Mesothelial cell of epicardium (in vitro differentiated cells): ENCODE data around the gene TRAPPC4. TPM values are rescaled to one million over a fixed set of nuclear protein-coding genes. Genes with fewer than 3 reads are reported as not detected.

Experiments
- DNase-seq, 2 experiments: peaks; one replicate each; pipeline ENCODE4 v3.0.0; 2021; ENCODE audit warnings: low spot score in 2 of 2; ENCODE audit not compliant: unreplicated experiment in 2 of 2
- H3K27ac Mint-ChIP-seq: 2 replicates; pipeline ENCODE4 v1.8.0; 2021; ENCODE audit warnings: mixed read lengths
- H3K27me3 Mint-ChIP-seq: 2 replicates; pipeline ENCODE4 v1.8.0; 2021; ENCODE audit warnings: low read depth, mixed read lengths
- H3K36me3 Mint-ChIP-seq: 2 replicates; pipeline ENCODE4 v1.8.0; 2021; ENCODE audit warnings: mixed read lengths
- H3K4me1 Mint-ChIP-seq: 2 replicates; pipeline ENCODE4 v1.8.0; 2021; ENCODE audit warnings: mixed read lengths
- H3K4me3 Mint-ChIP-seq: 2 replicates; pipeline ENCODE4 v1.8.0; 2021; ENCODE audit warnings: mild to moderate bottlenecking, moderate library complexity, mixed read lengths
- H3K9me3 Mint-ChIP-seq: 2 replicates; pipeline ENCODE4 v1.8.0; 2021; ENCODE audit warnings: mixed read lengths
- CTCF ChIP-seq: fragments of 200-600 bp; sonication (generic); IDR thresholded peaks from one replicate; pipeline ENCODE4 v1.5.0; 2021; ENCODE audit warnings: antibody characterized with exemption; ENCODE audit not compliant: unreplicated experiment
- total RNA-seq: library from RNA; stranded (reverse); gene quantifications from 3 replicates; pipeline ENCODE4 v1.2.1, GENCODE V29; 2021

TRAPPC4 gene
- total RNA-seq, 1 donor from 2014 or later: 53.9 TPM

- H3K4me1 Mint-ChIP-seq: no peaks in the 10 kb centered on the region
- no peak for TF ChIP-seq CTCF
- DNase-seq: no peak
- no peak overlapping the region for H3K4me3 Mint-ChIP-seq
- H3K27ac Mint-ChIP-seq: no peak overlapping the region
- H3K9me3 Mint-ChIP-seq: no peaks in the 10 kb centered on the region
- H3K36me3 Mint-ChIP-seq: peaks cover 19% of the 10 kb centered on the region
- no peaks in the 10 kb centered on the region for H3K27me3 Mint-ChIP-seq
These were observed 11.9 kb upstream of the TRAPPC4 start for GRCh38 chr11:119006656-119007055.

GRCh38 chr11:119011476-119012053 lies 7.0 kb upstream of the TRAPPC4 start:
- Mint-ChIP-seq H3K27ac (no peak overlapping the region), H3K36me3 (peaks cover 38% of the 10 kb centered on the region), H3K4me1 (no peaks in the 10 kb centered on the region), H3K27me3 (no peaks in the 10 kb centered on the region), H3K9me3 (no peaks in the 10 kb centered on the region), H3K4me3 (no peak overlapping the region)
- no peak for DNase-seq
- TF ChIP-seq CTCF: no peak

- H3K27me3 Mint-ChIP-seq: no peaks in the 10 kb centered on the region
- peak overlapping the region; percentile 26 for H3K27ac Mint-ChIP-seq
- H3K9me3 Mint-ChIP-seq: no peaks in the 10 kb centered on the region
- peaks cover 32% of the 10 kb centered on the region for H3K36me3 Mint-ChIP-seq
- TF ChIP-seq CTCF: no peak
- H3K4me1 Mint-ChIP-seq: peaks cover 6% of the 10 kb centered on the region
- no peak overlapping the region for H3K4me3 Mint-ChIP-seq
- DNase-seq: no peak
These were observed 5.9 kb upstream of the TRAPPC4 start for GRCh38 chr11:119012629-119013170.

- peaks cover 32% of the 10 kb centered on the region for H3K36me3 Mint-ChIP-seq
These were observed 4.2 kb upstream of the TRAPPC4 start for GRCh38 chr11:119014209-119014924.

GRCh38 chr11:119015054-119015611 lies 3.4 kb upstream of the TRAPPC4 start:
- H3K27ac Mint-ChIP-seq: peak overlapping the region; percentile 14
- TF ChIP-seq CTCF: no peak
- no peak overlapping the region for H3K4me3 Mint-ChIP-seq
- peaks cover 17% of the 10 kb centered on the region for H3K4me1 Mint-ChIP-seq
- H3K9me3 Mint-ChIP-seq: no peaks in the 10 kb centered on the region
- peaks cover 33% of the 10 kb centered on the region for H3K36me3 Mint-ChIP-seq
- H3K27me3 Mint-ChIP-seq: no peaks in the 10 kb centered on the region
- DNase-seq: no peak

More at GRCh38 chr11:119014209-119014924, 4.2 kb upstream of the TRAPPC4 start:
- H3K27ac Mint-ChIP-seq: peak overlapping the region; percentile 43
- H3K27me3 Mint-ChIP-seq: no peaks in the 10 kb centered on the region
- TF ChIP-seq CTCF: no peak
- H3K9me3 Mint-ChIP-seq: no peaks in the 10 kb centered on the region
- H3K4me1 Mint-ChIP-seq: peaks cover 11% of the 10 kb centered on the region
- no peak overlapping the region for H3K4me3 Mint-ChIP-seq
- DNase-seq: no peak
